GM12874 (cell line): ENCODE data around the gene PLPP1.

ENCODE experiments used
- TF ChIP-seq, protein P1 (sequence below): IDR thresholded peaks from 2 replicates; pipeline ENCODE4 v1.5.1; 2011; ENCODE audit warnings: low read depth, mild to moderate bottlenecking, control low read depth, low read length, moderate library complexity; ENCODE audit not compliant: insufficient read depth

Gene PLPP1

GRCh38 chr5:55517804-55518203 is 17.0 kb downstream of the PLPP1 start:
- TF ChIP-seq, protein P1, sequence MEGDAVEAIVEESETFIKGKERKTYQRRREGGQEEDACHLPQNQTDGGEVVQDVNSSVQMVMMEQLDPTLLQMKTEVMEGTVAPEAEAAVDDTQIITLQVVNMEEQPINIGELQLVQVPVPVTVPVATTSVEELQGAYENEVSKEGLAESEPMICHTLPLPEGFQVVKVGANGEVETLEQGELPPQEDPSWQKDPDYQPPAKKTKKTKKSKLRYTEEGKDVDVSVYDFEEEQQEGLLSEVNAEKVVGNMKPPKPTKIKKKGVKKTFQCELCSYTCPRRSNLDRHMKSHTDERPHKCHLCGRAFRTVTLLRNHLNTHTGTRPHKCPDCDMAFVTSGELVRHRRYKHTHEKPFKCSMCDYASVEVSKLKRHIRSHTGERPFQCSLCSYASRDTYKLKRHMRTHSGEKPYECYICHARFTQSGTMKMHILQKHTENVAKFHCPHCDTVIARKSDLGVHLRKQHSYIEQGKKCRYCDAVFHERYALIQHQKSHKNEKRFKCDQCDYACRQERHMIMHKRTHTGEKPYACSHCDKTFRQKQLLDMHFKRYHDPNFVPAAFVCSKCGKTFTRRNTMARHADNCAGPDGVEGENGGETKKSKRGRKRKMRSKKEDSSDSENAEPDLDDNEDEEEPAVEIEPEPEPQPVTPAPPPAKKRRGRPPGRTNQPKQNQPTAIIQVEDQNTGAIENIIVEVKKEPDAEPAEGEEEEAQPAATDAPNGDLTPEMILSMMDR, result no peak

GRCh38 chr5:55511010-55511409 is 23.8 kb downstream of the PLPP1 start:
- TF ChIP-seq, protein P1, result no peak

DNA sequence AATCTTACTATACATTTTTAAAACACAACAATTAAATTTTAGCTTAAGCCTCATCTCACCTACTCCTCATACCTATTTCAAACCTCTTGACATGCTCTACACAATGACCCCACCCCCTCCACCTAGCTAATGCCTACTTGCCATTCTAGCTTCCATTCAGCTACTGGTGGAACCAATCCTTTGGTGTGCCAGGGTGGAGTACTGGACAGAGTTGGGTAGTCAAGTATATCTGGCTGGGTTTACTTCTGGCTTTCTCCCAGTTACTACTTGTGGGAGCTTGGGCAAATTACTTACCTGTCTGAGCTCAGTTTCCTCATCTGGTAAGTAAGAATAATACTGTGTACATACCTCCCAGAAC is 24.3 kb downstream of the PLPP1 start:
- TF ChIP-seq, protein P1, result no peak

- TF ChIP-seq, protein P1, result no peak
Observed at GRCh38 chr5:55509796-55510522, 24.8 kb downstream of the PLPP1 start.

GRCh38 chr5:55509097-55509496 is 25.7 kb downstream of the PLPP1 start:
- TF ChIP-seq, protein P1, result no peak

- TF ChIP-seq, protein P1, result no peak
Observed at GRCh38 chr5:55507574-55507973, 27.2 kb downstream of the PLPP1 start.

- TF ChIP-seq, protein P1, result no peak
Observed at GRCh38 chr5:55502759-55503158, 32.0 kb downstream of the PLPP1 start.
